ENCODE results near the gene SLC38A9. TPM values are rescaled to one million over a fixed set of nuclear protein-coding genes. Genes with fewer than 3 reads are reported as not detected.
"Not testable (repeated sequence)": the region's sequence is repeated elsewhere in the genome, so short reads cannot be mapped to it uniquely, and the experiment has no call there.

The SLC38A9 gene, protein sequence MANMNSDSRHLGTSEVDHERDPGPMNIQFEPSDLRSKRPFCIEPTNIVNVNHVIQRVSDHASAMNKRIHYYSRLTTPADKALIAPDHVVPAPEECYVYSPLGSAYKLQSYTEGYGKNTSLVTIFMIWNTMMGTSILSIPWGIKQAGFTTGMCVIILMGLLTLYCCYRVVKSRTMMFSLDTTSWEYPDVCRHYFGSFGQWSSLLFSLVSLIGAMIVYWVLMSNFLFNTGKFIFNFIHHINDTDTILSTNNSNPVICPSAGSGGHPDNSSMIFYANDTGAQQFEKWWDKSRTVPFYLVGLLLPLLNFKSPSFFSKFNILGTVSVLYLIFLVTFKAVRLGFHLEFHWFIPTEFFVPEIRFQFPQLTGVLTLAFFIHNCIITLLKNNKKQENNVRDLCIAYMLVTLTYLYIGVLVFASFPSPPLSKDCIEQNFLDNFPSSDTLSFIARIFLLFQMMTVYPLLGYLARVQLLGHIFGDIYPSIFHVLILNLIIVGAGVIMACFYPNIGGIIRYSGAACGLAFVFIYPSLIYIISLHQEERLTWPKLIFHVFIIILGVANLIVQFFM
- total RNA-seq (10 to 100 TPM in 1 of 4 donors, 1 to 10 TPM in 3; 7.6 to 10.5 (median 8.8) TPM), polyA plus RNA-seq (3.2 TPM)
- long read RNA-seq, donor 1, partial matches to known transcripts, result 1 of 6 reads
- long read RNA-seq, donor 1, other reads (novel, unspliced or antisense), result 3 of 6 reads
- long read RNA-seq, donor 2, partial matches to known transcripts, result 0 of 2 reads
- long read RNA-seq, donor 2, other reads (novel, unspliced or antisense), result 1 of 2 reads
- long read RNA-seq, donor 3, transcript SLC38A9-202 (16 exons, 2,927 nt), result major isoform, 6 of 19 reads
- long read RNA-seq, donor 3, partial matches to known transcripts, result 1 of 19 reads
- long read RNA-seq, donor 3, other reads (novel, unspliced or antisense), result 12 of 19 reads
- long read RNA-seq, donor 4, partial matches to known transcripts, result 0 of 1 reads
- long read RNA-seq, donor 4, other reads (novel, unspliced or antisense), result 0 of 1 reads

DNA sequence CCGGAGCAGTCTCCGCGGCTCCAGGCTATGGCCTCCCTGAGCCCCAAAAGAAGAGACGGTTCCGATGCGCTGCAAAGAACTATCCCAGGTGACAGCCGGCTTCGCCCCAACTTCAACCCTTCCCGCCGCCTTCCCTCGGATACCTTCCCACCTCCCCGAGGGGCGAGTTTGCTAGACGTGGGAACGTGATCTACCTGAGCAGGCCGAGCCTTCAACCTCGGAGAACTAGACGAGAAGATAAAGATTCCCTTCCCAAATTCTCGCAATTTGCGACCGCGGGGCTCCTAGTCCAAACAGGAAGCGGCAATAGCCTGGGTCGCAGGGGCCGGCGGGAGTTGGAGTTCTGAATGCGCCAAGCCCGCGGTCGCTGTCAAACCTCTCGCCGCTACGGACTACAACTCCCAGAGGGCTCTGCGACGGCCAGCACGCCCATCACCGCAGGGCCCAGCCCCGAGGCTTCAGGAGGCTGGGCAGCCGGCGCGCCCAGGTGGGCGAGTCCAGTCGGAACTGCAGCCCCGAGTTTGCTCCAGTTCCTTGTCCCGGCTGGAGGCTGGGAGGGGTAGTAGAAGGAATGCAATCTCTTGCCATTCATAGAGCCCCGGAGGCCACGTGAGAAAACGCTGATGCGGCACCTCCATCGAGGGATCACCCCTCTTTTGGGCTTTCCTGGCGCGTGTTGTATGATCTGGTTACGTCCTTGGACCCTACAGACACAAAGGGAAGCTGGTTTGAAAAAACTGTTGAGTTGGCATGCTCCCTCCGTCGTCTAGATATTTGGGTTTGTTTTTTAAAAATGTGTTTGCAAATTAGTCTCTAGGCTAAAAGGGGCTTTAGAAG lies at the start of gene SLC38A9:
SLC38A9 (minus strand) TSS at position 302 of the 837 bp plus-strand sequence. CDS start 14,366 bp downstream, outside the sequence.
- Histone ChIP-seq H3K9me3 (ENCODE audit: control insufficient read depth, low read length) (no peaks in the 10 kb centered on the region), H3K27me3 (ENCODE audit: control insufficient read depth, insufficient read depth) (no peaks in the 10 kb centered on the region), H3K4me3 (ENCODE audit: low read length) (peak within 1 kb of the TSS; percentile 97), H3K27ac (ENCODE audit: low read length) (peak within 1 kb of the TSS; percentile 42), H3K4me1 (ENCODE audit: control insufficient read depth, insufficient read depth, low read length) (peaks cover 3% of the 10 kb centered on the region)
- under 1% methylated on average over 55 of the region's 55 CpGs for WGBS
- intact Hi-C loops (cut with DNase I), result no loop called here
- DNase-seq (peak; percentile 97 to 98 (median 98)), ATAC-seq (peak; percentile 100)

DNA sequence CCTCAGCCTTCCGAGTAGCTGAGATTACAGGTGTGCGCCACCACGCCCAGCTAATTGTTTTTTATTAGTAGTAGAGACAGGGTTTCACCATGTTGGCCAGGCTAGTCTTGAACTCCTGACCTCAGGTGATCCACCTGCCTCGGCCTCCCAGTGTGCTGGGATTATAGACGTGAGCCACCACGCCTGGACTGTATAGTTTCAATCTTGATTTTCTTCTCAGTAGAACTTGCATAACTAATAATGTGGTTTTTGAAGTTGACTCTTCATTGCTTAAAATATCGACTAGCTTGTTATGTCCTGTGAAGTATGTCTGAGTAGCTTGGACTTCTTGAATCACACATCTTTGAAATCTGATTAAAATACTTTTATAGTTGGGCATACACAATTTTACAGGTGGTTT lies 49.6 kb upstream of the SLC38A9 start:
- ATAC-seq; intact Hi-C loops (cut with DNase I); H3K4me1 ChIP-seq (ENCODE audit: control insufficient read depth, insufficient read depth, low read length); H3K4me3 ChIP-seq (ENCODE audit: low read length); H3K27ac ChIP-seq (ENCODE audit: low read length); H3K27me3 ChIP-seq (ENCODE audit: control insufficient read depth, insufficient read depth); DNase-seq; H3K9me3 ChIP-seq (ENCODE audit: control insufficient read depth, low read length): not testable (repeated sequence)
- WGBS, result 95% methylated on average over 7 of the region's 7 CpGs

DNA sequence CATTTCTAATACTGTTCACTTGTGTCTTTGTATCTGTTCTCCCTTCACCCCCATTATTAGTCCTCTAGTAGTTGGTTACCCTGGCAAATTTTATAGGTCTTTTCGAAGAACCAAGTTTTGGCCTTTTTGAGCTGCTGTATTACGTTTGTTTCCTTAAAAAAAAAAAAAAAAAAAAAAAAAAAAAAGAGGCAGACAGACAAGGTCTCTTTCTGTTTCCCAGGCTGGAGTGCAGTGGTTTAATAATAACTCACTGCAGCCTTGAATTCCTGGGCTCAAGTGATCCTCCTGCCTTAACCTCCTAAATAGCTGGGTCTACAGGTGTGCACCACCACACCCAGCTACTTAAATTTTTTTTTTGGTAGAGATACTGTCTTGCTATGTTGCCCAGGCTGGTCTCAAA lies 46.6 kb upstream of the SLC38A9 start:
- Histone ChIP-seq H3K27ac (ENCODE audit: low read length) (no peak overlapping the region), H3K4me3 (ENCODE audit: low read length) (no peak overlapping the region), H3K9me3 (ENCODE audit: control insufficient read depth, low read length) (no peaks in the 10 kb centered on the region), H3K27me3 (ENCODE audit: control insufficient read depth, insufficient read depth) (no peaks in the 10 kb centered on the region), H3K4me1 (ENCODE audit: control insufficient read depth, insufficient read depth, low read length) (no peaks in the 10 kb centered on the region)
- no peak for DNase-seq
- intact Hi-C loops (cut with DNase I), result no loop called here
- 85% methylated on average over 2 of the region's 2 CpGs for WGBS
- ATAC-seq, result no peak

DNA sequence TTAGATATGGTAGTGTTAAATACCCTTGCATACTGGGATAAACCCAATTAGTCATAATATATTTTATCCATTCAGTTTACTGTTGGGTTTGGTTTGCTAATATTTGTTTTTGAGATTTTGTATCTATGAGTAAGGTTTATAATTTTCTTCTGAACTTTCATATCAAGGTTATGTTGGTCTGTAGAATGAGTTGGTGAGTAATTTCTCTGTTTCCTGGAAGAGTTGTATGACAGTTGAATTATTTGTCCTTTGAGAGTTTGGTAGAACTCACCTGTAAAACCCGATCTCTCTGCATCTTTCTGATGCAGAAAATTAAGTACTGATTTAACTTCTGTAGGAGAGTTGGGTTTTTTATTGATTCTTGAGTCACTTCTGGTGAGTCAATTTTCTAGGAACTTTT lies 46.1 kb upstream of the SLC38A9 start:
- DNase-seq (no peak), ATAC-seq (no peak)
- intact Hi-C loops (cut with DNase I), result no loop called here
- Histone ChIP-seq H3K27me3 (ENCODE audit: control insufficient read depth, insufficient read depth) (no peaks in the 10 kb centered on the region), H3K4me3 (ENCODE audit: low read length) (no peak overlapping the region), H3K4me1 (ENCODE audit: control insufficient read depth, insufficient read depth, low read length) (no peaks in the 10 kb centered on the region), H3K27ac (ENCODE audit: low read length) (no peak overlapping the region), H3K9me3 (ENCODE audit: control insufficient read depth, low read length) (no peaks in the 10 kb centered on the region)
- WGBS, result 93% methylated on average over 1 of the region's 1 CpG

DNA sequence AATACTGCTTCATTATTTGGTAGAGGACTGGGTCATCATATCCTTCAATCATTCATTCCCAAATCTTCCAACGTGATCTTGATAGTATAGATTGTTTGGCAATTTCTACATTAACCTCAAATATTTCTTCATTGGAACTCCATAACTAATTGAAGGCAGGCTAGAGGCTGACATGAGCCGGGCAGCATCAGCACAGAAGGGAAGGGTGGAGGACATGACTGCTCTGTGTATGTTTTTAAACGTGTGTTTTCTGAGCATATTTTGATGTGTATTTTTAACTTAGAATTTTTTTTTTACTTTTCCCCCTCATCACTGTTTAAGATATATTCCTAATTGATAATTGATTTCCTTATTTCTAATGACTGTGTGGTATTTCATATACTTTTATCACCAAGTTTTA lies 38.4 kb upstream of the SLC38A9 start:
- 80% methylated on average over 3 of the region's 3 CpGs for WGBS
- Histone ChIP-seq H3K9me3 (ENCODE audit: control insufficient read depth, low read length) (no peaks in the 10 kb centered on the region), H3K27ac (ENCODE audit: low read length) (no peak overlapping the region), H3K4me1 (ENCODE audit: control insufficient read depth, insufficient read depth, low read length) (no peaks in the 10 kb centered on the region), H3K4me3 (ENCODE audit: low read length) (no peak overlapping the region), H3K27me3 (ENCODE audit: control insufficient read depth, insufficient read depth) (no peaks in the 10 kb centered on the region)
- ATAC-seq (no peak), DNase-seq (no peak)
- intact Hi-C loops (cut with DNase I), result no loop called here

DNA sequence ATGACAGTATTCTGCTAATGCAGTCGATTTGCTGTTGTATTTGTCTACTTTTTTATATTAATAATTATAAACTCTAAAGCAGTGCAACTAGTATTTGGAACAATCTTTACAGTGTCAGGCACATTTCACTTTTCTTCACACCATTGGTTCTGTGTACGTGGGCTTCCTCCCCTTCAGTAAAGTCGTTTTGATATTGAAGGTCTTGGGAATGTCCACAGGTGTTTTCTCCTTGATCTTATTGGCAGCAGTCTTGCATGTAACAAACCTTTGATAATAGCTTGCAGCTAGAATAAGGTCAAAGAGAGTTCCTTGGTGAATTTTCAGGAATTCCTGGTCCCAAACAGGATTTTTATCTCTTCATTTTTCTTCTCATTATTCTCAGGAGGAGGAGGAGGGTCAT lies 37.9 kb upstream of the SLC38A9 start:
- intact Hi-C loops (cut with DNase I), result no loop called here
- DNase-seq, result no peak
- no peaks in the 10 kb centered on the region for H3K9me3 ChIP-seq (ENCODE audit: control insufficient read depth, low read length)
- H3K4me1 ChIP-seq (ENCODE audit: control insufficient read depth, insufficient read depth, low read length), result no peaks in the 10 kb centered on the region
- WGBS, result 56% methylated on average over 3 of the region's 3 CpGs
- H3K4me3 ChIP-seq (ENCODE audit: low read length), result no peak overlapping the region
- no peak for ATAC-seq
- no peak overlapping the region for H3K27ac ChIP-seq (ENCODE audit: low read length)
- H3K27me3 ChIP-seq (ENCODE audit: control insufficient read depth, insufficient read depth), result no peaks in the 10 kb centered on the region

DNA sequence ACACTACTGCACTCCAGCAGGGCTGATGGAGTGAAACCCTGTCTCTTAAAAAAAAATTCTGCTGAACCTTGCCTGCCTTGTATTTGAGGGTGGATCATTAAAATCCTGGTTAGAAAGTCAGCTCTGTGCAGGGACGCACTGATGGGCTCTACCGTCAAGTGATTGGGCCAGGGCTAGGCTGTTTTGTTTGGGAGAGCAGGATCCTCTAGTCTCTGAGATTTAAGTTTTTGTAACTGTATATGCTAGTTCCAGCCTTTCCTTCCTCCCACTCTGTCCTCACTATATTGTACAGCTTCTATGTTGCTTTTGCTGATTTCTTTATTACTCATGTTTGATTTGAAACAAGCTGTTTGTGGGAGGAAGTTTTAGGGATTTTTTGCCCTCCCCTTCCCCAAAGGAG lies 37.3 kb upstream of the SLC38A9 start:
- H3K4me1 ChIP-seq (ENCODE audit: control insufficient read depth, insufficient read depth, low read length), result no peaks in the 10 kb centered on the region
- ATAC-seq (no peak), DNase-seq (no peak)
- no peaks in the 10 kb centered on the region for H3K9me3 ChIP-seq (ENCODE audit: control insufficient read depth, low read length)
- no peak overlapping the region for H3K27ac ChIP-seq (ENCODE audit: low read length)
- H3K27me3 ChIP-seq (ENCODE audit: control insufficient read depth, insufficient read depth), result no peaks in the 10 kb centered on the region
- H3K4me3 ChIP-seq (ENCODE audit: low read length), result no peak overlapping the region
- intact Hi-C loops (cut with DNase I), result no loop called here
- 61% methylated on average over 2 of the region's 2 CpGs for WGBS

DNA sequence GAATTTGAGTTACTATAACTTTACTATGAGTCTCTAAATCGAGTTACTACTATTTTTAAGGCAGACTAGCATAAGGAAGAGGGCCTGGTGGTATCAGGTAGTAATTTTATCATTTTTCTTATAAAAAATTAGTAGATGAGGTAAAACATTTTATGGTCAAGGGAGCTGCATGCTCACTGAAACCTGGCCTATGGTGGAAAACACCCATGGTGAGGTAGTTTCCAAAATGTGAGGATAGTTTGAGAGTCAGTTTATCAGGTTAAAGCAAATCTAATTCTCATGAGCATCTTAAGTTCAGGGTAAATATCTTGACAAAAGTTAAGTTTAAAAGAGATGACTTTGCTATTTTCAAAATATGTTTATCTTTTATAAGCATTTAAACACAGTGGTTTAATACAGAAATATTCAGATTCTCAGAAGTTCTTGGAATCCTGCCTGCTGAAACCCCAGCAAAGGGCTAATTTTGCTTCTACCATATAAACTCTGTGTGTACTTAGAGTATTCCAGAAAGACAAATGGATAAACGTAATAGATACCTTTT lies 35.7 kb upstream of the SLC38A9 start:
- Histone ChIP-seq H3K27me3 (ENCODE audit: control insufficient read depth, insufficient read depth) (no peaks in the 10 kb centered on the region), H3K27ac (ENCODE audit: low read length) (no peak overlapping the region), H3K4me1 (ENCODE audit: control insufficient read depth, insufficient read depth, low read length) (no peaks in the 10 kb centered on the region), H3K4me3 (ENCODE audit: low read length) (no peak overlapping the region), H3K9me3 (ENCODE audit: control insufficient read depth, low read length) (no peaks in the 10 kb centered on the region)
- DNase-seq, result no peak
- 71% methylated on average over 2 of the region's 2 CpGs for WGBS
- intact Hi-C loops (cut with DNase I), result no loop called here
- ATAC-seq, result no peak

DNA sequence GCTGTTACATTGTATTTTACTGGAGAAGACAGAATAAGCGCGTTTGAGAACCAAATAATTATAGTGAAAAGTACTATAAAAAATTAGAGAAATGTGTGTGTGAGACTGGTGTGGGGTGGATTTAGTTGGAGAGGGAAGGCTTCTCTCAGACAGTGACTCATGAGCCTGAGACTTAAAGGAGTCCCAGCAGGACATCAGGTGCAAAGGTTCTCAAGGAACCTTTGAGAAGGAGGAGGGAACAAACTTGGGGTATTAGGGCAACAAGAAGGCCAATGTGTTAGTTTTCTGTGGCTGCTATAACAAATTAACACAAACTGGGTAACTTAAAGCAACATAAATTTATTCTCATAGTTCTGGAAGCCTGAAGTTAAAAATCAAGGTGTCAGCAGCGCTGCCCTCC lies 30.7 kb upstream of the SLC38A9 start:
- Histone ChIP-seq H3K9me3 (ENCODE audit: control insufficient read depth, low read length) (no peaks in the 10 kb centered on the region), H3K27ac (ENCODE audit: low read length) (no peak overlapping the region), H3K4me1 (ENCODE audit: control insufficient read depth, insufficient read depth, low read length) (no peaks in the 10 kb centered on the region), H3K4me3 (ENCODE audit: low read length) (no peak overlapping the region), H3K27me3 (ENCODE audit: control insufficient read depth, insufficient read depth) (no peaks in the 10 kb centered on the region)
- 95% methylated on average over 3 of the region's 3 CpGs for WGBS
- intact Hi-C loops (cut with DNase I), result no loop called here
- DNase-seq (no peak), ATAC-seq (no peak)

DNA sequence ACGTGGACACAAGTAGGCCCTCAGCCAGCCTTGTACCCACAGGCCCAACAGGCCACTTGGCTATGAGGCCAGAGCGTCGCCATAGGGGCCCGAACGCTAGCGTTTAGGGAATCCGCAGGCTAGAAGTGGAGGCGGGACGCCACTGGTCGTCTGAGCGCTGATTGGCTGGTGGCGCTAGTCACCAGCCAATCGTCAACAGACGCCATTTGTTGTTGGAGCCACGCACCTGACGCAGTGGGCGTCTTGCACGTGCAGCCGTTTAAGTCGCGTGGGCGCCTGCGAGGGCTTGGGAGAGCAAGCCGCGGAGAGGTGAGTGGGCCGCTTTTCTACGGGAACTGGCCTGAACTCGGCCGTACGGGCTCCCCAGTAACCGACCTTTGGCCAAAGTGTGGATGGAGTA lies 25.7 kb upstream of the SLC38A9 start, which contains the start of gene DDX4:
DDX4 (plus strand) TSS at position 269 of the 400 bp plus-strand sequence. CDS start 903 bp downstream, outside the sequence.
- DNase-seq, result peak in 1 of 3 donors; percentile 33
- intact Hi-C loops (cut with DNase I), result no loop called here
- no peak for ATAC-seq
- WGBS, result 96% methylated on average over 31 of the region's 31 CpGs
- no peak within 1 kb of the TSS for H3K4me3 ChIP-seq (ENCODE audit: low read length)
- no peaks in the 10 kb centered on the region for H3K9me3 ChIP-seq (ENCODE audit: control insufficient read depth, low read length)
- H3K4me1 ChIP-seq (ENCODE audit: control insufficient read depth, insufficient read depth, low read length), result no peaks in the 10 kb centered on the region
- no peaks in the 10 kb centered on the region for H3K27me3 ChIP-seq (ENCODE audit: control insufficient read depth, insufficient read depth)
- H3K27ac ChIP-seq (ENCODE audit: low read length), result no peak within 1 kb of the TSS
